Chondrocyte (in vitro differentiated cells): ENCODE measurements around the gene CBX2. TPM values are rescaled to one million over a fixed set of nuclear protein-coding genes. Genes with fewer than 3 reads are reported as not detected.

Experiments
- DNase-seq: peaks from one replicate; pipeline ENCODE4 v3.0.0; 2021; ENCODE audit warnings: mixed read lengths, low spot score
- H3K27ac Mint-ChIP-seq: one replicate; pipeline ENCODE4 v1.8.0; 2021; ENCODE audit warnings: mild to moderate bottlenecking, moderate library complexity, mixed read lengths; ENCODE audit not compliant: unreplicated experiment
- H3K27me3 Mint-ChIP-seq: 2 replicates; pipeline ENCODE4 v1.8.0; 2021; ENCODE audit warnings: low read depth, mixed read lengths
- H3K36me3 Mint-ChIP-seq: 2 replicates; pipeline ENCODE4 v1.8.0; 2021; ENCODE audit warnings: low read depth, mixed read lengths
- H3K4me1 Mint-ChIP-seq: 2 replicates; pipeline ENCODE4 v1.8.0; 2021; ENCODE audit warnings: low read depth, mild to moderate bottlenecking, mixed read lengths
- H3K4me3 Mint-ChIP-seq: one replicate; pipeline ENCODE4 v1.8.0; 2021; ENCODE audit warnings: mild to moderate bottlenecking, moderate library complexity, mixed read lengths; ENCODE audit not compliant: unreplicated experiment
- H3K9me3 Mint-ChIP-seq: 2 replicates; pipeline ENCODE4 v1.8.0; 2021; ENCODE audit warnings: low read depth, mixed read lengths
- CTCF ChIP-seq: fragments of 200-600 bp; sonication (generic); IDR thresholded peaks from 2 replicates; pipeline ENCODE4 v1.5.0; 2021; ENCODE audit warnings: antibody characterized with exemption, mild to moderate bottlenecking, moderate library complexity
- total RNA-seq: library from RNA; stranded (reverse); gene quantifications from 3 replicates; pipeline ENCODE4 v1.2.1, GENCODE V29; 2021

Gene CBX2
- total RNA-seq, 1 donor from 2014 or later: 4.9 TPM

GRCh38 chr17:79741401-79741750 is 36.6 kb upstream of the CBX2 start:
- DNase-seq: no peak
- TF ChIP-seq CTCF: no peak
- Mint-ChIP-seq H3K9me3 (no peaks in the 10 kb centered on the region), H3K27ac (no peak overlapping the region), H3K36me3 (no peaks in the 10 kb centered on the region), H3K4me3 (no peak overlapping the region), H3K4me1 (peaks cover 12% of the 10 kb centered on the region), H3K27me3 (peaks cover 26% of the 10 kb centered on the region)

GRCh38 chr17:79741751-79742588 is 36.0 kb upstream of the CBX2 start:
- TF ChIP-seq CTCF: peak; percentile 98
- H3K36me3 Mint-ChIP-seq: no peaks in the 10 kb centered on the region
- no peaks in the 10 kb centered on the region for H3K9me3 Mint-ChIP-seq
- DNase-seq: no peak
- H3K4me1 Mint-ChIP-seq: peaks cover 13% of the 10 kb centered on the region
- H3K27ac Mint-ChIP-seq: no peak overlapping the region
- H3K4me3 Mint-ChIP-seq: no peak overlapping the region
- peaks cover 28% of the 10 kb centered on the region for H3K27me3 Mint-ChIP-seq

- TF ChIP-seq CTCF: no peak
- Mint-ChIP-seq H3K4me3 (no peak overlapping the region), H3K4me1 (peaks cover 17% of the 10 kb centered on the region), H3K36me3 (no peaks in the 10 kb centered on the region), H3K9me3 (no peaks in the 10 kb centered on the region), H3K27ac (no peak overlapping the region), H3K27me3 (peaks cover 31% of the 10 kb centered on the region)
- no peak for DNase-seq
Measured at GRCh38 chr17:79742589-79742918, 35.4 kb upstream of the CBX2 start.

- Mint-ChIP-seq H3K36me3 (no peaks in the 10 kb centered on the region), H3K4me1 (peaks cover 21% of the 10 kb centered on the region), H3K27ac (no peak overlapping the region), H3K27me3 (peaks cover 35% of the 10 kb centered on the region), H3K9me3 (no peaks in the 10 kb centered on the region), H3K4me3 (no peak overlapping the region)
- no peak for TF ChIP-seq CTCF
- no peak for DNase-seq
Measured at GRCh38 chr17:79742951-79743476, 34.9 kb upstream of the CBX2 start.

- Mint-ChIP-seq H3K36me3 (no peaks in the 10 kb centered on the region), H3K4me1 (peaks cover 19% of the 10 kb centered on the region), H3K4me3 (no peak overlapping the region), H3K9me3 (no peaks in the 10 kb centered on the region), H3K27me3 (peaks cover 36% of the 10 kb centered on the region), H3K27ac (no peak overlapping the region)
- DNase-seq: no peak
- no peak for TF ChIP-seq CTCF
Measured at GRCh38 chr17:79743614-79744013, 34.3 kb upstream of the CBX2 start.
